Activated T-helper 17 cell treated with anti-CD3 and anti-CD28 coated beads, Interleukin-2, amount 50 U/mL, for 72 hours (primary cell): ENCODE measurements around the gene IL31RA. TPM values are rescaled to one million over a fixed set of nuclear protein-coding genes. Genes with fewer than 3 reads are reported as not detected.

Source experiments
- total RNA-seq, 2 donors: library from RNA; stranded (reverse); gene quantifications; one replicate each; pipeline ENCODE4 v1.2.3, GENCODE V29; 2022

IL31RA gene
- total RNA-seq, 2 donors from 2014 or later, result 0.37 TPM; not detected in 1

Other genes with a start within 250 kb of the IL31RA start
- 10 to 100 TPM; 12.5 to 21.7 TPM for gene SLC38A9, start 139.0 kb upstream of the IL31RA start, total RNA-seq
- gene DDX4, start 113.3 kb upstream of the IL31RA start, total RNA-seq, result under 1 TPM in 1 of 2 donors, not detected in 1; 0.26 TPM
- 10 to 100 TPM; 28.1 to 66.8 TPM for gene IL6ST, start 143.6 kb downstream of the IL31RA start, total RNA-seq